Transverse colon (tissue), 4 donors: Measurements from ENCODE around the gene PRKCE. TPM values are rescaled to one million over a fixed set of nuclear protein-coding genes. Genes with fewer than 3 reads are reported as not detected.

Experiments used
- DNase-seq: peaks from one replicate; pipeline ENCODE4 v3.0.0-alpha.2; 2019
- H3K27ac ChIP-seq, 4 donors: fragments of 200-600 bp; sonication (generic); 2 replicates each; pipeline ENCODE4 v1.5.1; 2016 to 2018; ENCODE audit warnings: inconsistent platforms in 4 of 4
- H3K27me3 ChIP-seq: fragments of 200-600 bp; sonication (generic); 2 replicates; pipeline ENCODE4 v1.5.1; 2017; ENCODE audit warnings: inconsistent platforms
- H3K36me3 ChIP-seq, 4 donors: fragments of 200-600 bp; sonication (generic); 2 replicates each; pipeline ENCODE4 v1.5.1; 2017 to 2019; ENCODE audit warnings: inconsistent platforms in 4 of 4
- H3K4me1 ChIP-seq, 4 donors: fragments of 200-600 bp; sonication (generic); 2 replicates each; pipeline ENCODE4 v1.5.1; 2017 to 2020; ENCODE audit warnings: inconsistent platforms in 4 of 4
- H3K4me3 ChIP-seq, 4 donors: fragments of 200-600 bp; sonication (generic); 1 replicate in 1 of 4; 2 replicates in 3 of 4; pipeline versions ENCODE4 v1.5.1 to v1.6.1; 2017 to 2019; ENCODE audit warnings: inconsistent platforms in 4 of 4
- H3K9me3 ChIP-seq, 2 donors: fragments of 200-600 bp; sonication (generic); 2 replicates each; pipeline ENCODE4 v1.5.1; 2017 to 2019; ENCODE audit warnings: inconsistent platforms in 2 of 2
- EP300 ChIP-seq: sonication (generic); formaldehyde crosslinking; IDR thresholded peaks from one replicate; pipeline ENCODE4 v1.6.1; 2017; ENCODE audit warnings: antibody characterized with exemption, low read depth
- POLR2A ChIP-seq: fragments of 450-650 bp; IDR thresholded peaks from one replicate; pipeline ENCODE4 v1.6.1; 2016; ENCODE audit warnings: antibody characterized with exemption, mild to moderate bottlenecking, moderate library complexity
- POLR2AphosphoS5 ChIP-seq, 3 donors: sonication (generic); formaldehyde crosslinking; IDR thresholded peaks; one replicate each; pipeline ENCODE4 v1.6.1; 2016; ENCODE audit warnings: antibody characterized with exemption in 3 of 3
- WGBS, 2 donors: methylation state at CpG; one replicate each; pipeline ENCODE4 v1.1.5; 2018; ENCODE audit warnings: low coverage in 1 of 2; 5-methylcytosine and 5-hydroxymethylcytosine counted together
- in situ Hi-C, 4 donors: fragments of 200-750 bp; cut with MboI; loops; one replicate each; pipeline versions ENCODE4 v1.15.0 to v1.15.1; 2017; ENCODE audit warnings: low sequenced_read_pairs in 3 of 4, low pct_ligation_motif_present in 1 of 4, low pct_unique_long_range_greater_than_20kb in 1 of 4
- intact Hi-C: fragments of 100-400 bp; cut with DNase I; formaldehyde crosslinking; loops from one replicate; pipeline ENCODE4 v1.15.1; 2023; ENCODE audit warnings: low total_unique reads
- total RNA-seq, 4 donors: library from RNA; depleted of rRNA; stranded (reverse); fragments of >200 nt; gene quantifications; one replicate each; pipeline ENCODE4 v1.1.0, GENCODE V29; 2016
- TF ChIP-seq, protein P1 (sequence below), 5 experiments: fragments of 200-600 bp in 3 of 5; fragments of 450-650 bp in 2 of 5; sonication (generic) in 3 of 5; IDR thresholded peaks; 1 replicate in 2 of 5; 2 replicates in 3 of 5; pipeline ENCODE4 v1.5.1; 2016 to 2017; ENCODE audit warnings: antibody characterized with exemption in 5 of 5, inconsistent platforms in 3 of 5, mild to moderate bottlenecking in 2 of 5, moderate library complexity in 1 of 5

Gene PRKCE
- total RNA-seq, 4 donors from 2014 or later: 8.6 to 20.6 (median 11.3) TPM

DNA sequence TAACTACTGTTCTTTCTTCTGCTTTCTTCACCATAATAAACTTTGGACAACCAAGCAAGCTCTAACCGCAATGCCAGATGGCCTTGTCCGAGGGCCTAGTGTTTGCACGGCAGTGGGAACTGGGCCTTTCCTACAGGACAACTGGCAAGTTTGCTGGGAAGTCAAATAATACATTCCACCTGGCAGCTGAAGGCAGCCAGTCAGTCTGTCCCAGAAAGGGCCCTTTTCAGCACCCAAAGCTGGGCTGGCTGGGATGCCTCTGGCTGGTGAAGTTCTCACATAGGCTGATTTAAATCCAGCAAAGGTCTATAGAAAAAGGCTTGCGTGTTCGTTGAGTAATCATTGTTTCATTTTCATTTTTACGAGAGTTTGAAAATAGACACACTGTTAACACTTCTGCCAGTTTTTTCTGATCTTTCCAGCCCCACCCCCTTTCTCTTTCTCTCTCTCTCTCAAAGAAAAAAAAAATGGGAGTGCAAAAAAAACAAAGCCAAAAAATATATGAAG, 535.7 kb downstream of the PRKCE start:
- H3K4me1 ChIP-seq: peaks cover 0 to 23% (median 17%) of the 10 kb centered on the region in 4 donors
- H3K27ac ChIP-seq: peak overlapping the region; percentile 76 to 82 (median 80)
- no peaks in the 10 kb centered on the region for H3K36me3 ChIP-seq
- 16 to 19% methylated on average over 6 of the region's 6 CpGs for WGBS, 2 donors
- peak; percentile 38 for DNase-seq
- in situ Hi-C loops (no loop called here), intact Hi-C loops (no loop called here)
- TF ChIP-seq, protein P1, sequence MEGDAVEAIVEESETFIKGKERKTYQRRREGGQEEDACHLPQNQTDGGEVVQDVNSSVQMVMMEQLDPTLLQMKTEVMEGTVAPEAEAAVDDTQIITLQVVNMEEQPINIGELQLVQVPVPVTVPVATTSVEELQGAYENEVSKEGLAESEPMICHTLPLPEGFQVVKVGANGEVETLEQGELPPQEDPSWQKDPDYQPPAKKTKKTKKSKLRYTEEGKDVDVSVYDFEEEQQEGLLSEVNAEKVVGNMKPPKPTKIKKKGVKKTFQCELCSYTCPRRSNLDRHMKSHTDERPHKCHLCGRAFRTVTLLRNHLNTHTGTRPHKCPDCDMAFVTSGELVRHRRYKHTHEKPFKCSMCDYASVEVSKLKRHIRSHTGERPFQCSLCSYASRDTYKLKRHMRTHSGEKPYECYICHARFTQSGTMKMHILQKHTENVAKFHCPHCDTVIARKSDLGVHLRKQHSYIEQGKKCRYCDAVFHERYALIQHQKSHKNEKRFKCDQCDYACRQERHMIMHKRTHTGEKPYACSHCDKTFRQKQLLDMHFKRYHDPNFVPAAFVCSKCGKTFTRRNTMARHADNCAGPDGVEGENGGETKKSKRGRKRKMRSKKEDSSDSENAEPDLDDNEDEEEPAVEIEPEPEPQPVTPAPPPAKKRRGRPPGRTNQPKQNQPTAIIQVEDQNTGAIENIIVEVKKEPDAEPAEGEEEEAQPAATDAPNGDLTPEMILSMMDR (IDR thresholded peaks at IDR 0.05): no peak
- TF ChIP-seq POLR2AphosphoS5 (IDR thresholded peaks at IDR 0.05): peak in 2 of 3 donors; percentile 10 to 29
- no peaks in the 10 kb centered on the region for H3K9me3 ChIP-seq
- H3K27me3 ChIP-seq: no peaks in the 10 kb centered on the region
- H3K4me3 ChIP-seq: peak overlapping the region in 2 of 4 donors; percentile 8 to 31

DNA sequence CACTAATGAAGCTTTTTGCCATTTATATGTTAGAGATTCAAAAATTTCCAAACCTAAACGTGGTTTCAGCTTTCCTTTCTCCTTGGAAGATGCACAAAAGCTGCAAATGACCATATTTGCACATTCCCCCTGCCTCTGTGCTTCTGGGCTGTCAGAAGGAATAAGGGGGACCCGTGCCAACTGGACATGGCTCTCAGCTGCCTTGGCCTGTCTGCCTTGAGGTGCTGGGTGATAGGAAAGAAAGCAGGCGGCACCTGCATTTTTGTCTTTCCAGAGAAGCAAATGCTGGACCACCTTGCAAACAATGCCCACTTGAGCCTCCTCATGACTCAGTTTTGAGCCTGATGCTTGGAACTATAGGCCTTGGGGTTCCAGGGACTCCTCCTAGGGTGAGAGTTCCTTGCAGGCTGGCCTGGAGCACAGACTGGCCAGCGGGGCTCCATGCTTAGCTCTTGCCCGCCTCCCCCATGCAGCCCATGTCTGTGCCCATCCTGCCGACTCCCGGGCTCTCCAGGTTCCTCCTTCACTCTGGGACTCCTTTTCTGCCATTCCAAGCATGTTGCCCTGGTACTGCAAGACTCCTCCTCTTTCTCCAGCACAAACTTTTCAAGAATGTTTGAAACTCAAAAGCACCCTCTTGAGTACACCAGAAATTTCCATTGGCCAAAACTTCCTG, 536.7 kb downstream of the PRKCE start:
- Histone ChIP-seq H3K27ac (peak overlapping the region; percentile 76 to 82 (median 80)), H3K4me3 (no peak overlapping the region), H3K9me3 (no peaks in the 10 kb centered on the region), H3K27me3 (no peaks in the 10 kb centered on the region), H3K4me1 (peaks cover 0 to 23% (median 17%) of the 10 kb centered on the region in 4 donors), H3K36me3 (no peaks in the 10 kb centered on the region)
- intact Hi-C loops: no loop called here
- WGBS, 2 donors: 53 to 77% methylated on average over 2 to 7 of the region's 7 CpGs
- no peak for DNase-seq
- TF ChIP-seq, protein P1 (IDR thresholded peaks at IDR 0.05): no peak
- TF ChIP-seq POLR2AphosphoS5 (IDR thresholded peaks at IDR 0.05) (no peak), EP300 (no peak), POLR2A (no peak)
- in situ Hi-C loops: no loop called here

DNA sequence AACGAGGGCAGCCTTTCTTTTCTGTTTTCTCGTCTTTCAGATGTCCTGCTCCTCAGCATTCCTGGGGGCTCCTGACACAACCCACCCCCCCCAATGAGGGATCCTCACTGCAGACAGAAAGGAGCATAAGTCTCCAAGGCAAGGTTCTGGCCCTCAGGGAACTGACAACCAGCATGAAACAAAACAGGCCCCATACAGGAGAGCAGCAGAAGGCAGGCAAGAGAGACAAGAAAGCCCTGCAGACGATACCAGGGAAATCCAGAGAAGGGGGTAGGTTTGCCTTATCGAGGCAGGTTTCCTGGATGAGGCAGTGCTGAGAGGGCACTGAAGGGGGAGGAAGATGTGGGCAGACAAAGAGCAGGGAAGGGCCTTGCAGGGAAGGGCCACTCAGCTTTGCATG, 541.9 kb downstream of the PRKCE start:
- no peak for DNase-seq
- Histone ChIP-seq H3K4me3 (no peak overlapping the region), H3K27ac (no peak overlapping the region), H3K4me1 (peaks cover 0 to 1% (median under 1%) of the 10 kb centered on the region in 4 donors), H3K27me3 (no peaks in the 10 kb centered on the region), H3K36me3 (no peaks in the 10 kb centered on the region), H3K9me3 (no peaks in the 10 kb centered on the region)
- intact Hi-C loops (loop anchor here (10.0 kb wide), 1 partner anchor 551 kb away; no protein-coding TSS in a partner anchor), in situ Hi-C loops (no loop called here)
- 83% methylated on average over 1 to 4 of the region's 4 CpGs for WGBS, 2 donors
- TF ChIP-seq, protein P1 (IDR thresholded peaks at IDR 0.05): no peak
- TF ChIP-seq EP300: no peak
- no peak for TF ChIP-seq POLR2AphosphoS5 (IDR thresholded peaks at IDR 0.05)
- no peak for TF ChIP-seq POLR2A

DNA sequence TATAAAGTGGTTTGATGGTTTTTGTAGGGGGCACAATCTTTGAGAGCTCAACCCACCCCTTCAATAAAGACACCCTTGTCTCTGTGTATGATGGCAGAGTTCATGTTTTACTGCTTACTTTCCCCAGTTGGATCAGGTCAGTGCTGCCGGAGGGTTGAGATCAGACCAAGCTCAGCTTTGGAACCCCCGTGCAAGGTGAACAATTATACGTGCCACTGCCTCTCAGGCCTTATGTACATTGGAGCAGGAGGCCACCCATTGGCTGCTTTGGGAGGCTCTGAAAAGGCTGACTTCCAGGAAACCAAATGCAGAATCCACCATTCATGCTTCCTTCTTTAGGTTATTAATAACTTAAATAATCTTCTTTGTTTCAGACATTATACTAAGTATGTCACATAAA, 542.4 kb downstream of the PRKCE start:
- no peak for TF ChIP-seq POLR2AphosphoS5 (IDR thresholded peaks at IDR 0.05)
- TF ChIP-seq EP300: no peak
- TF ChIP-seq, protein P1 (IDR thresholded peaks at IDR 0.05): no peak
- TF ChIP-seq POLR2A: no peak
- H3K4me1 ChIP-seq: no peaks in the 10 kb centered on the region

More for the DNA sequence above, 542.4 kb downstream of the PRKCE start:
- no peak overlapping the region for H3K4me3 ChIP-seq
- DNase-seq: no peak
- intact Hi-C loops (loop anchor here (10.0 kb wide), 1 partner anchor 551 kb away; no protein-coding TSS in a partner anchor), in situ Hi-C loops (no loop called here)
- H3K9me3 ChIP-seq: no peaks in the 10 kb centered on the region
- no peaks in the 10 kb centered on the region for H3K36me3 ChIP-seq
- WGBS, 2 donors: 90% methylated on average over 3 of the region's 3 CpGs
- no peak overlapping the region for H3K27ac ChIP-seq
- H3K27me3 ChIP-seq: no peaks in the 10 kb centered on the region
